Liver (tissue), 3 donors: ENCODE results near the gene CDH15.

Experiments
- CTCF ChIP-seq: fragments of 150-350 bp; IDR thresholded peaks from 2 replicates; pipeline ENCODE4 v1.5.1; 2017; ENCODE audit warnings: improper control_type of control experiment, low read depth, low read length; ENCODE audit not compliant: missing input control
- RAD21 ChIP-seq, 2 donors: IDR thresholded peaks; 2 replicates each; pipeline ENCODE4 v1.6.1; 2016; ENCODE audit warnings: antibody characterized with exemption in 2 of 2, mild to moderate bottlenecking in 2 of 2
- REST ChIP-seq: IDR thresholded peaks from 2 replicates; pipeline ENCODE4 v1.6.1; 2016; ENCODE audit warnings: antibody characterized with exemption, mild to moderate bottlenecking
- TAF1 ChIP-seq: conservative IDR thresholded peaks from 2 replicates; pipeline ENCODE4 v1.6.1; 2016; ENCODE audit warnings: antibody characterized with exemption, mild to moderate bottlenecking
- YY1 ChIP-seq: IDR thresholded peaks from 2 replicates; pipeline ENCODE4 v1.6.1; 2016; ENCODE audit warnings: antibody characterized with exemption, mild to moderate bottlenecking
- ZBTB33 ChIP-seq: IDR thresholded peaks from 2 replicates; pipeline ENCODE4 v1.6.1; 2016; ENCODE audit warnings: antibody characterized with exemption
- donor health status: healthy.
- donor health status: healthy.

GRCh38 chr16:89237733-89238132 lies 66.2 kb downstream of the CDH15 start:
- TF ChIP-seq CTCF (no peak), REST (no peak), RAD21 (IDR thresholded peaks at IDR 0.05) (no peak), YY1 (no peak), TAF1 (no peak), ZBTB33 (no peak)
